Measurements from ENCODE around the gene IFT57.
"Not testable (repeated sequence)": the region's sequence is repeated elsewhere in the genome, so short reads cannot be mapped to it uniquely, and the experiment has no call there.

The IFT57 gene, protein sequence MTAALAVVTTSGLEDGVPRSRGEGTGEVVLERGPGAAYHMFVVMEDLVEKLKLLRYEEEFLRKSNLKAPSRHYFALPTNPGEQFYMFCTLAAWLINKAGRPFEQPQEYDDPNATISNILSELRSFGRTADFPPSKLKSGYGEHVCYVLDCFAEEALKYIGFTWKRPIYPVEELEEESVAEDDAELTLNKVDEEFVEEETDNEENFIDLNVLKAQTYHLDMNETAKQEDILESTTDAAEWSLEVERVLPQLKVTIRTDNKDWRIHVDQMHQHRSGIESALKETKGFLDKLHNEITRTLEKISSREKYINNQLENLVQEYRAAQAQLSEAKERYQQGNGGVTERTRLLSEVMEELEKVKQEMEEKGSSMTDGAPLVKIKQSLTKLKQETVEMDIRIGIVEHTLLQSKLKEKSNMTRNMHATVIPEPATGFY

DNA sequence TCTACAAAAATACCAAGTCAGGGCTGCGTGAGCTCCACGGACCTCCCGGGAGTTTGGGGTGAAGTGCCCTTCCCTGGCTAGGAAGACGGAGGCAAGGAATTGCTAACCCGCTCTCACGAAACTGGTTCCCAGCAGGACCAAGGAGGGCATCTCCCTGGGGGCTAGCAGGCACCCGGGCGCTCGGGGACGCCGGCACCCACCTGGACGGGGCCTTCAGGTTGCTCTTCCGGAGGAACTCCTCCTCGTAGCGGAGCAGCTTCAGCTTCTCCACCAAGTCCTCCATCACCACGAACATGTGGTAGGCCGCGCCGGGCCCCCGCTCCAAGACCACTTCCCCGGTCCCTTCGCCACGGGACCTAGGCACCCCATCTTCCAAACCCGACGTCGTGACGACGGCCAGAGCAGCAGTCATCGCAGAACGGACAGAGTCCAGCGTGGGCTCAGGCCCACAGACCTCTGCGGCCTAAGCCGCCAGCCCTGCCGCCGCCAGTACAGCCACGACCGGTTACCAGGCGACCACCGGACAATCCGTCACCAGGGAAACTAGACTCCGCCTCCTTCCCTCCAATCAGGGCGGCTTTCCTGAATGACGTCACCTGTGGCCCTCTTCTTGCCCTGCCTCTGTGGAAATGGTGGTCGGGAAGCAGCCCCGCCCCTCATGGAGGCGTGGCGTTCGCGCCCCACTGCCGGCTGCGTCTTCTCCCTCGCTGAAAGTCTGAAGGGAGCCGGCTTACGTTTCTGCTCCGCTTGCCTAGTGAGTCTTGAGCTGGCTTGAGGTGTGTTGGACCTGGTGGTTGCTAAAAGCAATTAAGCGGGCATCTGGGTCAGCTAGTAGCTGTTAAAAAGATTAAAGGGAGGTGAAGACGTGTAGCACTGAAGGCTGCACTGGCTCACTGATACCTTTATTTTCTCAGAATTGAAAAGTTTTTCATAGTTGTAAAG lies at the start of gene IFT57:
IFT57 (minus strand) TSS at position 514 of the 942 bp plus-strand sequence; CDS start at position 412, 102 bp downstream.
- DNase-seq = peak; percentile 98

DNA sequence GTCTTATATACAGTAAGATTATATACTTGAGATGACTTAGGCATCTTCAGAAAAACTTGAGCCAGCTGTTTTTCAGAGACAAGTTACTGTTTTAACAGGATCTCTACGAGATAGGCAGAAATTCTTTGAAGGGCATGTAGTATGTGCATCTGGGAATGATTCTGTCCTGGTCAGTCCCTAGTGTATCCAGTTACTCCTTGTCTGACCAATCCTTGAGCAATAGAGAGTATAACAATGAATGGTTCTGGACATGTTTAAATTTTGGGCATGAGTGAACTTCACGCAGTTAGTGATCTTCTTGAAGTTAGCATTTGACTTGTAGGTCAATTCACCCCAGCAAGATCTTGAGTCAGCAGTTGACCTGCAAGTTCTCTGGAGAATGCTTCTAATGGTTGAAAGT lies 49.4 kb upstream of the IFT57 start:
- no peak for DNase-seq

DNA sequence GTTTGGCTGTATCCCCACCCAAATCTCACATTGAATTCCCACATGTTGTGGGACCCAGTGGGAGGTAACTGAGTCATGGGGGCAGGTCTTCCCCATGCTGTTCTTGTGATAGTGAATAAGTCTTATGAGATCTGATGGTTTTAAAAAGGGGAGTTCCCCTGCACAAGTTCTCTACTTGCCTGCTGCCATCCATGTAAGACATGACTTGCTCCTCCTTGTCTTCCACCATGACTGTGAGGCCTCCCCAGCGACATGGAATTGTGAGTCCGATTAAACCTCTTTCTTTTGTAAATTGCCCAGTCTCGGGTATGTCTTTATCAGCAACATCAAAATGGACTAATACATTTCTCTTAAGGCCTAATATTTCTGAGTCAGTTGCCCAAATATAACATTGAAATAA lies 46.0 kb upstream of the IFT57 start:
- not testable (repeated sequence) for DNase-seq

DNA sequence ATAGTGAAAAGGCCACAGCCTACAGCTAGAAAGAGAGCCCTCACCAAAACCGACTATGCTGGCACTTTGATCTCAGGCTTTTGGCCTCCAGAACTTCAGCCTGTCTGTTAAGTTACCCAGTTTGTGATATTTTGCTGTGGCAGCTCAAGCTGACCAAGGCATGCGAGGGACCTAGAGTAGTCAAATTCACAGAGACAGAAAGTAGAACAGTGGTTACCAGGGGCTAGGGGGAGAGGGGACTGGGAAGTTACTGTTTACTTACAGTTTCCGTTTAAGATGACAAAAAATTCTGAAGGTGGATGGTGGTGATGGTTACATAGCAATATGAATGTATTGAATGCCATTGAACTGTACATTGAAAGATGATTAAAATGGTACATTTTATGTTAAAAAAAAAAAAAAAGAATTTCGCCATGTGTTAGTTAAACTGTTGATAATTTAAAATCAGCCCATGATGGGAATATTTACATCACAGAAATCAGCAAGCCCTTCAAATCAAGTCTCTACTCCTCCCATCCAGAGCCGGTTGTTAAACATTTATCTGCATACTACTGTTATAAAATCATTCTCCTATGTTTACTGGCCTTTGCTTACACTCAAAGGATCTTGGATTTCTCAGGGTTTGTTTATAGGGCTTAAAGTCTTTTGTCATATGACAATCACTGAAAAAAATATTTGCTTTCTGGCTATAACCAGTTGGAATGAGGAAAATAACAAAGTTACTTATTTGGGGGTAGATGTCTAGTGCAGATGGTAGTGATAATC lies 42.5 kb upstream of the IFT57 start:
- not testable (repeated sequence) for DNase-seq

DNA sequence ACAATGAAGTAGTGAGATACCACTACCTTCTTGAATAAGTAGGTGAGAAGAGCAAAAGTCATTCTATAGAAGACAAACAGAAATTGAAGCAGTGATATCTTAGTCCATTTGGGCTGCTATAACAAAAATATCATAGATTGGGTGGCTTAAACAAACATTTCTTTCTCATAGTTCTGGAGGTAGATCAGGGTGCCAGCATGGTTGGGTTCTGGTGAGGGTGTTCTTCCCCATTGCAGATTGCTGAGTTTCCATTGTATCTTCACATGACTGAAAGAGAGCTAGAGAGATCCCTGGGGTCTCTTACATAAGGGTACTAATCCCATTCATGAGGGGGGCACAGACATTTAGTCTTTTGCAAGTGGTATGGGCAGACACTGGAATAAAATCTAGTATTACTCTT lies 32.9 kb upstream of the IFT57 start:
- DNase-seq = no peak

DNA sequence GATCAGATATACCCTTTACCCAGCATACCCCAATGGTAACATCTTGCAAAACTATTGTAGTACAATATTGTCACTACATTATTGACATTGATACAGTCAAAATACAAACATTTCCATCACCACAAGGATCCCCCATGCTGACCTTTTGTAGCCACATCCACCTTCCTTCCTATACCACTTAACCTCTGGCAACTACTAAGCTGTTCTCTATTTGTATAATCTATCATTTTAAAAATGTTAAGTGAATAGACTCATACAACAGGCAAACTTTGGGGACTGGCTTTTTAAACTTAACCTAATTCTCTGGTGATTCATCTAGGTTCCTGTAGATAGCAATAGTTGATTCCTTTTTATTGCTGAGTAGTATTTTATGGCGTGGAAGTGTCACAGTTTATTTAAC lies 29.6 kb upstream of the IFT57 start:
- DNase-seq = no peak

DNA sequence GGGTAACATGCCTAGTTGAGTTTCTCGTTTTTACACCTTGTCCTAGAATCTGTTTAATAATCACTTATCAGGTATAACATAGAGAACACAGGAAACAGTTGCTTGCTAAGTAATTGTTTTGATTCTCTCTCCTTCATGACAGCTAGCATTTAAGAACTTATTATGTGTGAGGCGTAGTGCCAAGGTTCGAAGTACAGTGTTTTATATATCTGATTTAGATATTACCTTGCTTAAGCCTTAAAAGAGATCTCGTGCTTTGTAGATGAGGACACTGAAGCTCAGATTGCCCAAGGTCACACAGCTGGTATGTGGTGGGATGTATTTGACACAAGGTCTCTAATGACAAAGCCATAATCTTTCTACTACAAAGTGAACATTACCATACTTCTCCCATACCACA lies 29.0 kb upstream of the IFT57 start:
- DNase-seq = no peak

DNA sequence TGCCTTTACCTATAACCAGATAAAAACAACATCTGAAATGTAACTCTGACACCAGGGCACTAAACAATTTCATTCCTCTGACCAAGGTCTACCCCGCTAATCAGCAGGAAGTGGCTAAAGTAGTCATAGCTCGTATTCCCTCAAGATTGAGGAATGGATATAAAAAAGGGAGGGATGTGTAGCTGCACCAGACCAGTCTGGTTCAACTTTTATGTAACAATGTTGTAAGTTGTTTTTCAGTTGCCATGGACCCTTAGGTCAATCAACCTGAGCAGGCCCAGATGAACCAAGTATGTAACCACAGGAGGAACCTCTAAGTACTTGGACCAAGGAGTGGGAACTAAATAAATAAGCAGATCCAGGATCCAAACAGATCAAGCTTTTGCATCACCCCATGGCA lies 28.4 kb upstream of the IFT57 start:
- DNase-seq = no peak

DNA sequence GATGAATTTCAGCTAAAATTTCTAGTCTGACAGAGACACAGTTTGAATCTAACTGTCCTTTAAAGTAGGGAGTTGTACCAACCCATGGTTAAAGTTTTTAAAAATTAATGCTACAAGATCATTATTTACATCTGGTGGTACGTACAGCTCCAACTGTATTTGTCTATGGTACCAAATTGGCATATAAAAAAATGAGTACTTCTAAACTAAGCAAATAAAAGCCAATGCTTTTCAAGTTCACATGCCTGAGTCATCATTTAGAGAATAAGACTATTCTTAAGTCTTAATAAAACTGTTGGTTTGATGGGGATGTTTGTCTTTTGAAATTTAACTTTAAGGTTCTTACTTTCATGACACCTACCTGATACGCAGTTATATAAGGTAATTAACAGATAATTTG lies 21.0 kb upstream of the IFT57 start:
- DNase-seq = no peak

DNA sequence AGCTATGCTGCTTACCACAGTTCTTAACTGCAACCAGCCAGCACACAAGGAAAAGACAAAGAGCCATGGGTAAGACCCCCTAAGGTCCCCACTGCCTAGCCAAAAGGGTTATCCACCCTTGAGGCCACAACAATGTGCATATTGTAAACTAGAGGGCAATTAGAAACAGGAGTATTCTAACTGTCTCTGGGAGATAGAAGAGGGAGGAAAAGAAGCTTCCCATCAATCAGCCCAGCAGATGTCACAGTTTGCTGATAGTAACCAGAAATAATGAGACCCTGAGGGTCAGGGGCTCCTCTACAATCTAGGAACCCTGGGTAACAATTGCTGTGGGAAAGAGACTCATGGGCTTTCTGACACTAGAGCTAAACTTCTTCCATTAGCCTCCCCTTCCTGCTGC lies 20.6 kb upstream of the IFT57 start:
- no peak for DNase-seq

DNA sequence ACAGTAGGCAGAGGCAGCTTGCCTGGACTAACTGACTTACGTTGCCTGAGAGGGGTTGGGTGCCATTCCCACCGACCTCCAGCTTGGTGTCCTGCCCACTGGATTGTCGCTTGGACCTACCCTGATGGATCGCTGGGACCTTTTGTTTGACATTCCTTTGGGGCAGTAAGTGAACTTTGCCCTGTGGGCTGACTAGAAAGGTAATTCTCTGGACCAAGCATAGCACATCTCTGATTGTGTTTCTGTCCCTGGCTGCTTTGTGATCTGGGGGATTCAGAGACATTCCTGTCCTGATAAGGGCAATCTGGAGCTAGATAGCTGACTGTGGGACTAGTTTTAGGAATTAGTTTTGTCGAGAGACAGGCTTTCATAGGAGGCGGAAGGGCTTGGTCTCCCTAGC lies 19.5 kb upstream of the IFT57 start:
- DNase-seq = no peak

DNA sequence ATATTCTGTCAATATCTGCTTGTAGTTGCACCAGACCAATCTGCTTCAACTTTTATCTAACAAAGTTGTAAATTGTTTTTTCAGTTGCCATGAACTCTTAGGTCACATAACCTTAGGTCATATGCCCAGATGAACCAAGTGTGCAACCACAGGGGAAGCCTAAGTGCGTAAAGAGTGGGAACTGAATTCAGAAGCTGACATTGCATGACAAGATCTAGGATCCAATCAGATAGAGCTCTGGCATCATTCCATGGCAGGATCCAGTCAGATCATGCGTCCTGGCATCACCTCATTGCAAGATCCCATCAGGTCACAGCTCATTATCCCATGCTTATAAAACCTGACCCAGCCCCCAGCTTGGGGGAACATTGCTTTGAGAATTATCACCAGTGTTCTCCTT lies 18.9 kb upstream of the IFT57 start:
- no peak for DNase-seq

DNA sequence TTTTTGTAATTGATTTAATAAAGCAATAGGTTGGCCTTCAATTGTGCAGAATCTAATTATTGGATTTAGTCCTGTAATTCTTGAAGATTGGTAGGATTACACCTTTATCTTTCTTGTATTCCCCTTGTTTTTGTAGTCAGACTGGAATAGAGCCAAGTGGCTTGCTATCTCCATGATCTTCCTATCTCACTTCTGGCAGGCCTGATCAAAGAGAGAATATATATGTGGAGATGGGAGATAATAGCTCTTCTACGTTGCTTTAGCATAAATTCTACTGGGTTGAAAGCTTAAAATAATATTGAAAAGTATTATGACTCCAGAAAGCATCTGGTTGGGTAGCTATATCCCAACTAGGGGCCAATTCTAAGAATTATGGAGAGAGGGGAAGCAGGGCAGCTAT lies 16.9 kb upstream of the IFT57 start:
- DNase-seq = no peak

DNA sequence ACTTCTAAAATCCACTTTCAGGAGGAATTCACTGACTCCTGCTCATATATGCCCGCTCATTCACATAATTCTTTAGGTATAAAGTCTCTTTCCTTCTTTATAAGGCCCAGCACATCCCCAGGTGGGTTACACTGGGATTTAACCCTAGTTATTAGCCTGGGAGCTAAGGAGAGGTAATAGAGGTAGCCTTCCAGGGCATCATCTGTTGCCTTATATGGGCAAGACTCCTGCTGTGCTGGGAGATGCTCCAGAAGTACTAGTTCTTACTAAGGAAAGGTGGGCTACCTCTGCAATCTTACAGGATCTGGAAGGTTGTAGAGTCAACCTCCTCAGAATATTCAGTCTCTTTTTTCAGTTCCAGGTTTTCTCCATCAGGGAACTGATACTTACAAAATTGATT lies 13.1 kb upstream of the IFT57 start:
- DNase-seq = no peak

DNA sequence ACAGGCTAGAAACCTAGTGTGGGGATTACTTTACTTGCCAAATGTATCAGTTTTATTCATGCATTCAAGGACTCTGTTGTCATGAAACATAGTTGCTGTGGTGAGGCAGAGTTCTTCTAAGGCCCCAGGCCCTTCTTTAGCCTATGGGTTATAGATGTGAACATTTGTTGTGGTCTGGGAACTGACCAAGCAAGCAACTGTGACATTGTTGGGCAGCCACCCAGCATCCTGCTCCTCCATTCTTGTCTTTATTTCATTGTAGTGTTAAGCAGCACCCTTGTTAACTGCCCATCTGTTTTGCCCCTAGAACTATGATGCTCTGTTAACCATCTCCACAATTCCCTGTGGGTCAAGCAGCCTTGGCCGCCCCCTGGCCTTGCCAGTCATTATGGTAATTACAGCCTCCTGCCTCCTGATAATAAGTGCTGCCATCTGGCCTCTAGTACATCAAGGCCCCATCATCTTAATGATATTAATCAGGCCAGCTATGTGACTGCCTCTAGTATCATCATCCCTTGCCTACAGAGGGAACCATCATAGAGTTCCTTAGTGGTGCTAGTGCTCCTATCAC lies 12.2 kb upstream of the IFT57 start:
- no peak for DNase-seq

DNA sequence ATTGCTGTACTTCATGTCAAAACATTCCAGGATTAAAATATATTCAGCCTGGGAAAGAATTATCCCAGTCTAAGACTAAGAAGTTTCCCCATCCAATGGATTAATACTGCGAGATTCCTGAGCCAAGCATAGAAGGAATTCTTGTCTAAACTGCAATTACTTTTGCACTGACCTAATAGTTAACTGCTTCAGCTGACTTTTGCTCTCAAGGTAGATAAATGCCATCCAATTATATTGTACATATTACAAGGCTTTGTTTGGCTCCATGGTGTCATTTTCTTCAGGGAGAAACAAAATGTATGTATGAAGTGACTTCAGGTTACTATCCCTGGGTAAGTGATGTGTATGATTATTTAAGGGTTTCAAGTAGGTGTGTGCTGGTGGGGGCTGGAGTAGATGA lies 6.1 kb upstream of the IFT57 start:
- no peak for DNase-seq

DNA sequence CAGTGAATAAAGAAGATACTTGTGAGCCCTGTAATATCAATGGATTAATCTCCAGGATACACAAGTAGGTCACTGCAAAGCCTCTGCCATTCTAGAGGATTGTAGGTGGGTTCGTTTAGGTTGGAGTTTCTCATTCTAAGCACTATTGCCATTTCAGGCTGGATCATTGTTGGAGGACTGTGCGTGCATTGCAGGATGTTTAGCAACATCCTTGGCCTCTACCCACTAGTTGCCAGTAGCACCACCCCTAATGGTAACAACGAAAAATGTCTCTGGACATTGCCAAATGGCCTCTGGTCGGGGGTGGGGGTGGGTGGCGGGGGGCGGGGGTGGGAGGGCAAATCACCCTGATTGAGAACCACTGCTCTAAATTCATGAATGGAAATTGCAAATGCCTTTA lies 4.9 kb upstream of the IFT57 start:
- DNase-seq = no peak

DNA sequence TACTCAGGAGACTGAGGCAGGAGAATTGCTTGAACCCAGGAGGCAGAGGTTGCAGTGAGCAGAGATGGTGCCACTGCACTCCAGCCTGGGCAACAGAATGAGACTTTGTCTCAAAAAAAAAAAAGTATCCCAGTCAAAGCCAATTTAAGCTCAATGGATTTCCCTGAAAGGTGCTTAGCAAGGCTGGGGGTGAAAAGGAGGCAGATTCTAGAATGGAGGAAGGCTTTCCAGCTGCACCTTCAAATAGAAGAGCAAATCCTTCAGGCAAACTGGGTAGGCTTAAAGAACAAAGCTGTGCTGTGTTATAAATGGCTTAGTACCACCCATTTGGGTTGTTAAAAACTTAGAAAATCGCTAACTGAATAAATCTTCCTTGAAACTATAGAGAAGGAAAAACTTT lies 3.0 kb upstream of the IFT57 start:
- no peak for DNase-seq

DNA sequence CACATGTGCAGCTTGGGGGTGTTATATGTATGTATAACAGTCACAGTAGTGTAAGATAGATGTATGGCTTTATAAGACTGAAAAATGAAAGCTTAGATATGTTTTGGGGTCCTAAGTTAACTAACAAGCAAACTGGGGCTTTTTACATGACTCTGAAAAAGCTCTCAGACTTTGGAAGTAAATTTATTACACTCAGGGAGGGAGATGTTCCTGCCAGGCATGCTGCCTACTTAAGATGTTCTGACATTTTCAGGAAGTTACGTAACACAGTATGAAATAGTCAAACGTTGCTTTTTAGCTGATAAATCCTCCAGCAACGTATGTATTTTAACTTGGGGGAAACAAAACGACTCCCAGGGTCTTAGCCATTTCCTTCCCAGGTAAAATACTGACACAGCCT lies 1.7 kb upstream of the IFT57 start:
- peak; percentile 30 for DNase-seq

DNA sequence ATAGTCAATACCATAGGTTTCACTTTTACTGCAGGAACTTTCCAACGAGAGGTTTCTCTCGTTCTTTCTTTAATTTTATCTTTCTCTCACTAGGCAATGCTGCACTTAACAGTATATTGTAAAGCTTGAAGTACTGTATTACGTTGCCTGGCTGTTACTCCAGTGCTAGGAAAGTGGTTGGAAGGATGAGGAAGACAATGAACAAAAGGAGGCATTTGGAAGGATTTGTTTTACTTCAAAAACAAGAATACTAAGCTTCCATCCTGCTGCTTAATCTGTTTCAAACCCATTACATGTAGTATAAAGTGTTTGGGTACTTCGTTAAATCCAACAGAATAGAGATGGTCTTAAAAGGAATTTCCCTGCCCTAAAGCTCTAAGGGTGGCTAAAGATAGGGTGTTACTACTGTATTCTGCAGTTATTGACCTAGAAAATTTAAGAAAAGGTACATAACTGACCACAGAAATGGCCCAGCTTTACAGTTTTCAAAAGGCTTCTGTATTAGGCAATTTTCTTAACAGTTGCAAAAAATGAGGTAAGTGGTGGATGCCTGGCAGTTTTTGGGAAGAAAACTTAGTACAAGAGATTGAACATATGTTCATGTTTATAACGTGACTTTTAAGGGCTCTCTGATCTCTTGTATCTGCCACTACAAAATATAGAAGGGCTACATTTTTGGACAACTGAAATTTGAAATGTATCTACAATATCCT lies 785 bp upstream of the IFT57 start:
- DNase-seq = no peak

DNA sequence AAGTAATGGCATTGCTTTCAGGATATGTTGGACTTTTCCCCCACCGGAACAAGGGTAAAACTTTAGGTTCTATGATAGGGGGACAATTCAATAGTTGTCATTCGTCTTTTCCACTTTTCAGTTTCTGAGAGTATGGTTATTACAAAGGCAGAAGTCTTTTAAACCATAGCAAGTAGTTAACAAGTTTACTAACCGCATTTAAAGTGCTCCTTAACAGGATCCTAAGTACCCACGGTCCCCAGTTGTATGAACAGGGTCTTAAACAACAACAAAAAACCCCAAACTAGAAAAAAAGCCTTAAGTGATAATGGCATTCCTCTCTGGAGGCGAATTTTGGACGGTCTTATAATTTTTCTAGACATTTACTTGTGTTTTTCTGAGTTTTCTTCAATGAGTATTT lies 831 bp downstream of the IFT57 start:
- DNase-seq = no peak

DNA sequence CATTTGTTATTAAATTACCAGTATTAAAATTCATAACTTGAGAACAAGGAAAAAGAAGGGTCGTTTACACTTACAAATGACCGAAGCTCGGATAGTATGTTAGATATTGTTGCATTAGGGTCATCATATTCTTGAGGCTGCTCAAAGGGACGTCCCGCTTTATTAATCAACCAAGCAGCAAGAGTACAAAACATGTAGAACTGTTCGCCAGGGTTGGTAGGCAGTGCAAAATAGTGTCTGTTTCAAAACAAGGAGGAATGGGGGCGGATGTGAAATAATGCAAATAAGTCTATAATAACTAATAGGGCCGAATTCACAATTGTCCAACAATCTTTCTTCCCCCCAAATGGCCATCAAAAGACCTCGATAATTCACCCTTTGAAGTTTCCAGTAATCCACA lies 2.9 kb downstream of the IFT57 start:
- no peak for DNase-seq

All from activated CD4-positive, alpha-beta T cell treated with anti-CD3 and anti-CD28 coated beads, Interleukin-2, Interleukin-6, amounts not matched to agents 100 ng/mL and 50 ng/mL, durations not matched to agents 16 hours and 8 hours (primary cell).